Muscle layer of colon (tissue), 2 donors: ENCODE results near the gene CREBRF.
"Not testable (repeated sequence)": the region's sequence is repeated elsewhere in the genome, so short reads cannot be mapped to it uniquely, and the experiment has no call there.

Experiments used
- H3K27ac ChIP-seq: one replicate; pipeline ENCODE4 v1.7.0; 2013; ENCODE audit warnings: low read depth, mild to moderate bottlenecking, low read length, moderate library complexity
- H3K27me3 ChIP-seq, 2 donors: one replicate each; pipeline ENCODE4 v1.7.0; 2013; ENCODE audit warnings: low read length in 2 of 2, mild to moderate bottlenecking in 2 of 2; ENCODE audit not compliant: insufficient read depth in 2 of 2, control insufficient read depth in 1 of 2
- H3K36me3 ChIP-seq: one replicate; pipeline ENCODE4 v1.7.0; 2013; ENCODE audit warnings: mild to moderate bottlenecking, low read length; ENCODE audit not compliant: insufficient read depth
- H3K4me1 ChIP-seq: one replicate; pipeline ENCODE4 v1.7.0; 2013; ENCODE audit warnings: mild to moderate bottlenecking, low read length; ENCODE audit not compliant: insufficient read depth
- H3K4me3 ChIP-seq, 2 donors: one replicate each; pipeline ENCODE4 v1.7.0; 2013; ENCODE audit warnings: low read length in 2 of 2, low read depth in 1 of 2, mild to moderate bottlenecking in 1 of 2, moderate library complexity in 1 of 2
- H3K9ac ChIP-seq: one replicate; pipeline ENCODE4 v1.7.0; 2013; ENCODE audit warnings: low read length
- H3K9me3 ChIP-seq: one replicate; pipeline ENCODE4 v1.7.0; 2013; ENCODE audit warnings: mild to moderate bottlenecking, low read length
- donor health status: abdominal sarcoma.
- donor health status: Adenocarcinoma of cecum.

Gene CREBRF

GRCh38 chr5:173039964-173040363 lies 16.2 kb upstream of the CREBRF start:
- Histone ChIP-seq H3K27me3 (no peaks in the 10 kb centered on the region), H3K9ac (no peak overlapping the region), H3K36me3 (no peaks in the 10 kb centered on the region), H3K4me1 (peaks cover 6% of the 10 kb centered on the region), H3K4me3 (no peak overlapping the region), H3K9me3 (no peaks in the 10 kb centered on the region), H3K27ac (no peak overlapping the region)

- Histone ChIP-seq H3K4me3 (no peak overlapping the region), H3K4me1 (no peaks in the 10 kb centered on the region), H3K9ac (no peak overlapping the region), H3K36me3 (no peaks in the 10 kb centered on the region), H3K27ac (no peak overlapping the region), H3K9me3 (no peaks in the 10 kb centered on the region), H3K27me3 (no peaks in the 10 kb centered on the region)
Measured at GRCh38 chr5:173041881-173042762, 14.0 kb upstream of the CREBRF start.

- Histone ChIP-seq H3K4me1 (no peaks in the 10 kb centered on the region), H3K27ac (no peak overlapping the region), H3K9me3 (no peaks in the 10 kb centered on the region), H3K9ac (no peak overlapping the region), H3K36me3 (no peaks in the 10 kb centered on the region), H3K27me3 (no peaks in the 10 kb centered on the region), H3K4me3 (no peak overlapping the region)
Measured at GRCh38 chr5:173042763-173043107, 13.4 kb upstream of the CREBRF start.

GRCh38 chr5:173045474-173045873 lies 10.7 kb upstream of the CREBRF start:
- Histone ChIP-seq H3K4me1 (no peaks in the 10 kb centered on the region), H3K9ac (no peak overlapping the region), H3K4me3 (no peak overlapping the region), H3K36me3 (no peaks in the 10 kb centered on the region), H3K27ac (no peak overlapping the region), H3K9me3 (no peaks in the 10 kb centered on the region), H3K27me3 (no peaks in the 10 kb centered on the region)

GRCh38 chr5:173047096-173047837 lies 8.9 kb upstream of the CREBRF start:
- not testable (repeated sequence) for H3K4me1 ChIP-seq, H3K4me3 ChIP-seq, H3K36me3 ChIP-seq, H3K27ac ChIP-seq, H3K9ac ChIP-seq, H3K9me3 ChIP-seq, H3K27me3 ChIP-seq

GRCh38 chr5:173047838-173048105 lies 8.4 kb upstream of the CREBRF start:
- Histone ChIP-seq H3K4me3 (no peak overlapping the region), H3K27me3 (no peaks in the 10 kb centered on the region), H3K4me1 (peaks cover 4% of the 10 kb centered on the region), H3K9ac (no peak overlapping the region), H3K36me3 (no peaks in the 10 kb centered on the region), H3K9me3 (no peaks in the 10 kb centered on the region), H3K27ac (no peak overlapping the region)

GRCh38 chr5:173050791-173051190 lies 5.4 kb upstream of the CREBRF start:
- H3K9me3 ChIP-seq, result no peaks in the 10 kb centered on the region
- H3K4me1 ChIP-seq, result peaks cover 9% of the 10 kb centered on the region
- H3K9ac ChIP-seq, result no peak overlapping the region
- no peak overlapping the region for H3K4me3 ChIP-seq
- H3K36me3 ChIP-seq, result no peaks in the 10 kb centered on the region
- no peak overlapping the region for H3K27ac ChIP-seq
- no peaks in the 10 kb centered on the region for H3K27me3 ChIP-seq

GRCh38 chr5:173051746-173052145 lies 4.4 kb upstream of the CREBRF start:
- H3K4me1 ChIP-seq, result peaks cover 9% of the 10 kb centered on the region
- no peaks in the 10 kb centered on the region for H3K36me3 ChIP-seq
- no peak overlapping the region for H3K27ac ChIP-seq
- no peak overlapping the region for H3K9ac ChIP-seq
- no peaks in the 10 kb centered on the region for H3K9me3 ChIP-seq
- no peaks in the 10 kb centered on the region for H3K27me3 ChIP-seq
- no peak overlapping the region for H3K4me3 ChIP-seq

- Histone ChIP-seq H3K9me3 (no peaks in the 10 kb centered on the region), H3K4me1 (peaks cover 13% of the 10 kb centered on the region), H3K36me3 (no peaks in the 10 kb centered on the region), H3K27me3 (no peaks in the 10 kb centered on the region), H3K27ac (no peak overlapping the region), H3K4me3 (no peak overlapping the region), H3K9ac (no peak overlapping the region)
Measured at GRCh38 chr5:173053041-173053440, 3.1 kb upstream of the CREBRF start.

- H3K27me3 ChIP-seq, result no peaks in the 10 kb centered on the region
- no peaks in the 10 kb centered on the region for H3K36me3 ChIP-seq
- peak overlapping the region; percentile 2 for H3K9ac ChIP-seq
- H3K4me1 ChIP-seq, result peaks cover 23% of the 10 kb centered on the region
- H3K9me3 ChIP-seq, result no peaks in the 10 kb centered on the region
- H3K4me3 ChIP-seq, result peak overlapping the region in 1 of 2 donors; percentile 90
- H3K27ac ChIP-seq, result no peak overlapping the region
Measured at GRCh38 chr5:173055042-173055721, 970 bp upstream of the CREBRF start.

GRCh38 chr5:173055722-173055982 lies 500 bp upstream of the CREBRF start:
- Histone ChIP-seq H3K36me3 (peaks cover 4% of the 10 kb centered on the region), H3K27ac (no peak overlapping the region), H3K9ac (peak overlapping the region; percentile 2), H3K27me3 (no peaks in the 10 kb centered on the region), H3K4me3 (peak overlapping the region; percentile 69 to 90), H3K4me1 (peaks cover 28% of the 10 kb centered on the region), H3K9me3 (no peaks in the 10 kb centered on the region)

GRCh38 chr5:173056783-173057061 lies 570 bp downstream of the CREBRF start:
- peak overlapping the region; percentile 90 to 97 for H3K4me3 ChIP-seq
- H3K9me3 ChIP-seq, result no peaks in the 10 kb centered on the region
- H3K4me1 ChIP-seq, result peaks cover 28% of the 10 kb centered on the region
- H3K9ac ChIP-seq, result peak overlapping the region; percentile 20
- peaks cover 4% of the 10 kb centered on the region for H3K36me3 ChIP-seq
- H3K27me3 ChIP-seq, result no peaks in the 10 kb centered on the region
- H3K27ac ChIP-seq, result peak overlapping the region; percentile 94
